SK-N-SH (cell line): Measurements from ENCODE around the gene CACNA1D. TPM values are rescaled to one million over a fixed set of nuclear protein-coding genes. Genes with fewer than 3 reads are reported as not detected.

Experiments
- CTCF ChIA-PET: fragments of 300-600, 350-600 bp; formaldehyde crosslinking; extraction: SDS; loops from one replicate; lab custom pipeline; 2021; lab: Yijun Ruan, JAX
- POLR2A ChIA-PET: fragments of 350-600 bp; sonication (Branson Sonifier 250); formaldehyde crosslinking; extraction: SDS; loops from one replicate; lab custom pipeline; 2020; ENCODE audit warnings: antibody characterized with exemption, inconsistent platforms; lab: Yijun Ruan, JAX
- DNase-seq: peaks from one replicate; pipeline ENCODE4 v3.0.0; 2012
- H2AFZ ChIP-seq: fragments of 200-600 bp; sonication (generic); 2 replicates; pipeline ENCODE4 v1.8.1; 2016; ENCODE audit warnings: antibody characterized with exemption, mild to moderate bottlenecking, low read depth
- H3F3A ChIP-seq: fragments of 200-600 bp; sonication (generic); replicated peaks from 2 replicates; pipeline ENCODE3; 2016; ENCODE audit warnings: antibody characterized with exemption, mild to moderate bottlenecking; ENCODE audit not compliant: insufficient read depth
- H3K27ac ChIP-seq, 2 experiments: fragments of 200-500 bp in 1 of 2; fragments of 200-600 bp in 1 of 2; sonication (Bioruptor generic) in 1 of 2; sonication (generic), shearing (Covaris generic) in 1 of 2; 2 replicates each; pipeline versions ENCODE4 v1.5.1 to v1.6.1; 2014 to 2016; ENCODE audit warnings: low read depth in 2 of 2, inconsistent platforms in 1 of 2, low read length in 1 of 2, mild to moderate bottlenecking in 1 of 2, mixed read lengths in 1 of 2
- H3K27me3 ChIP-seq: fragments of 200-600 bp; sonication (generic), shearing (Covaris generic); 2 replicates; pipeline ENCODE4 v1.6.1; 2016; ENCODE audit warnings: mixed run types; ENCODE audit not compliant: insufficient read depth
- H3K36me3 ChIP-seq, 2 experiments: fragments of 200-500 bp in 1 of 2; fragments of 200-600 bp in 1 of 2; sonication (Bioruptor generic) in 1 of 2; sonication (generic) in 1 of 2; replicated peaks in 1 of 2; 2 replicates each; pipeline versions ENCODE3 to v1.5.1; 2014 to 2016; ENCODE audit warnings: low read length in 1 of 2, mild to moderate bottlenecking in 1 of 2; ENCODE audit not compliant: insufficient read depth in 2 of 2, control insufficient read depth in 1 of 2
- H3K4me1 ChIP-seq, 2 experiments: fragments of 200-500 bp in 1 of 2; fragments of 200-600 bp in 1 of 2; sonication (Bioruptor generic) in 1 of 2; sonication (generic), shearing (Covaris generic) in 1 of 2; 2 replicates each; pipeline versions ENCODE4 v1.5.1 to v1.6.1; 2014 to 2016; ENCODE audit warnings: low read depth in 1 of 2, low read length in 1 of 2, mixed run types in 1 of 2; ENCODE audit not compliant: insufficient read depth in 2 of 2, control insufficient read depth in 1 of 2
- H3K4me2 ChIP-seq: fragments of 200-600 bp; sonication (generic), shearing (Covaris generic); 2 replicates; pipeline ENCODE4 v1.6.1; 2017; ENCODE audit warnings: mixed run types
- H3K4me3 ChIP-seq, 2 experiments: fragments of 200-500 bp in 1 of 2; fragments of 200-600 bp in 1 of 2; sonication (Bioruptor generic) in 1 of 2; sonication (generic), shearing (Covaris generic) in 1 of 2; 2 replicates each; pipeline versions ENCODE4 v1.5.1 to v1.8.1; 2014 to 2016; ENCODE audit warnings: low read depth in 2 of 2, inconsistent platforms in 1 of 2, low read length in 1 of 2, mild to moderate bottlenecking in 1 of 2, mixed read lengths in 1 of 2, moderate library complexity in 1 of 2
- H3K79me2 ChIP-seq: fragments of 200-600 bp; sonication (generic); 2 replicates; pipeline ENCODE4 v1.8.1; 2017; ENCODE audit warnings: mild to moderate bottlenecking; ENCODE audit not compliant: insufficient read depth
- H3K9ac ChIP-seq: fragments of 200-600 bp; sonication (generic); 2 replicates; pipeline ENCODE4 v1.6.1; 2017; ENCODE audit warnings: mixed run types
- H3K9me2 ChIP-seq: fragments of 200-600 bp; sonication (generic); 2 replicates; pipeline ENCODE4 v1.6.1; 2017; ENCODE audit warnings: mixed run types
- H3K9me3 ChIP-seq: fragments of 200-600 bp; sonication (generic); 2 replicates; pipeline ENCODE4 v1.6.1; 2017; ENCODE audit warnings: mixed run types, mild to moderate bottlenecking, moderate library complexity
- H4K20me1 ChIP-seq: fragments of 200-600 bp; sonication (generic); 2 replicates; pipeline ENCODE4 v1.6.1; 2017; ENCODE audit warnings: mild to moderate bottlenecking, mixed run types; ENCODE audit not compliant: insufficient read depth
- CHD2 ChIP-seq: fragments of 150-350 bp; IDR thresholded peaks from 2 replicates; pipeline ENCODE4 v1.6.1; 2018; ENCODE audit warnings: low read length; ENCODE audit not compliant: partially characterized antibody
- CTCF ChIP-seq: fragments of 200-600 bp; sonication (generic); IDR thresholded peaks from 2 replicates; pipeline ENCODE4 v1.6.1; 2017; ENCODE audit warnings: antibody characterized with exemption, mild to moderate bottlenecking, moderate library complexity
- ELF1 ChIP-seq: IDR thresholded peaks from 2 replicates; pipeline ENCODE4 v1.4.0; 2012
- FOSL2 ChIP-seq: IDR thresholded peaks from 2 replicates; pipeline ENCODE4 v1.4.0; 2012; ENCODE audit warnings: low read depth, mild to moderate bottlenecking, moderate library complexity, borderline replicate concordance
- FOXJ3 ChIP-seq: sonication (generic); formaldehyde crosslinking; IDR thresholded peaks from 2 replicates; pipeline ENCODE4 v1.5.1; 2020; ENCODE audit warnings: mild to moderate bottlenecking, missing genetic modification reagents
- IRF3 ChIP-seq: fragments of 150-350 bp; IDR thresholded peaks from 2 replicates; pipeline ENCODE4 v1.6.1; 2016; ENCODE audit warnings: mild to moderate bottlenecking, low read depth, low read length
- JUND ChIP-seq: IDR thresholded peaks from 2 replicates; pipeline ENCODE4 v1.4.0; 2012
- MEF2A ChIP-seq: IDR thresholded peaks from 2 replicates; pipeline ENCODE4 v1.4.0; 2012; ENCODE audit warnings: low read depth, borderline replicate concordance
- MXI1 ChIP-seq: IDR thresholded peaks from 2 replicates; pipeline ENCODE4 v1.6.1; 2012; ENCODE audit warnings: mild to moderate bottlenecking, low read depth, low read length, improper control_type of control experiment
- NRF1 ChIP-seq: IDR thresholded peaks from 2 replicates; pipeline ENCODE4 v1.6.1; 2012; ENCODE audit warnings: low read depth, mild to moderate bottlenecking, low read length
- PBX3 ChIP-seq: IDR thresholded peaks from 2 replicates; pipeline ENCODE4; 2012
- RCOR1 ChIP-seq: fragments of 150-350 bp; IDR thresholded peaks from 2 replicates; pipeline ENCODE4 v1.6.1; 2017; ENCODE audit warnings: antibody characterized with exemption, low read length
- RXRA ChIP-seq: IDR thresholded peaks from 2 replicates; pipeline ENCODE4 v1.4.0; 2012; ENCODE audit warnings: low read depth, mild to moderate bottlenecking, borderline replicate concordance
- SMC3 ChIP-seq: IDR thresholded peaks from 2 replicates; pipeline ENCODE4 v1.6.1; 2012; ENCODE audit warnings: low read depth, low read length, improper control_type of control experiment
- TEAD4 ChIP-seq: IDR thresholded peaks from 2 replicates; pipeline ENCODE4 v1.4.0; 2012; ENCODE audit warnings: mild to moderate bottlenecking, borderline replicate concordance; ENCODE audit not compliant: insufficient read depth
- USF2 ChIP-seq: fragments of 150-350 bp; IDR thresholded peaks from 2 replicates; pipeline ENCODE4 v1.6.1; 2017; ENCODE audit warnings: antibody characterized with exemption, low read length, low read depth, borderline replicate concordance
- YY1 ChIP-seq: IDR thresholded peaks from 2 replicates; pipeline ENCODE4 v1.4.0; 2012; ENCODE audit warnings: low read depth, mild to moderate bottlenecking
- WGBS: methylation state at CpG from one replicate; pipeline ENCODE4 v1.1.6; 2017; ENCODE audit warnings: low lambda C conversion rate; 5-methylcytosine and 5-hydroxymethylcytosine counted together
- polyA plus RNA-seq, 3 experiments: library from polyadenylated mRNA; depleted of rRNA; stranded (reverse); fragments of >200 nt; gene quantifications; 2 replicates each; pipeline ENCODE4 v1.2.3, GENCODE V29; 2012

Gene CACNA1D
- polyA plus RNA-seq, 1 of the 3 experiments (the other 2 are of a cell fraction), result 0.12 TPM

- H3K9me3 ChIP-seq, result no peaks in the 10 kb centered on the region
- no peaks in the 10 kb centered on the region for H3K79me2 ChIP-seq
- ChIA-PET POLR2A (no interaction called here), CTCF (no interaction called here)
- H3K27me3 ChIP-seq, result no peaks in the 10 kb centered on the region
- H3K4me1 ChIP-seq, result peaks cover 0 to 2% of the 10 kb centered on the region in 2 experiments; a peak in 1 of 4 replicates
- no peak overlapping the region for H3K4me2 ChIP-seq
- no peak for TF ChIP-seq YY1
- TF ChIP-seq IRF3, result no peak
- TF ChIP-seq ELF1, result no peak
- no peak for TF ChIP-seq JUND
- no peak for TF ChIP-seq CHD2
- no peak for TF ChIP-seq TEAD4
- no peak for TF ChIP-seq MEF2A
- no peak for TF ChIP-seq USF2
- TF ChIP-seq CTCF, result no peak
- TF ChIP-seq PBX3, result no peak
- TF ChIP-seq FOSL2, result no peak
- TF ChIP-seq SMC3, result no peak
- H2AFZ ChIP-seq, result no peak overlapping the region
- 41% methylated on average over 3 of the region's 3 CpGs for WGBS
- no peaks in the 10 kb centered on the region for H3F3A ChIP-seq
- no peak for DNase-seq
- H3K36me3 ChIP-seq, result no peaks in the 10 kb centered on the region
- H3K9me2 ChIP-seq, result no peaks in the 10 kb centered on the region
- H3K27ac ChIP-seq, result no peak overlapping the region
- H4K20me1 ChIP-seq, result no peaks in the 10 kb centered on the region
- H3K4me3 ChIP-seq, result no peak overlapping the region
- H3K9ac ChIP-seq, result no peak overlapping the region
Observed at GRCh38 chr3:53758846-53759245, 264.4 kb downstream of the CACNA1D start.

- Histone ChIP-seq H3K9me2 (no peaks in the 10 kb centered on the region), H4K20me1 (no peaks in the 10 kb centered on the region), H2AFZ (no peak overlapping the region), H3K9ac (no peak overlapping the region), H3K4me3 (no peak overlapping the region), H3K4me1 (no peaks in the 10 kb centered on the region), H3K9me3 (no peaks in the 10 kb centered on the region), H3K27me3 (peaks cover 8% of the 10 kb centered on the region; the same call in 1 of the 2 replicates), H3K36me3 (no peaks in the 10 kb centered on the region), H3K4me2 (no peak overlapping the region), H3K79me2 (no peaks in the 10 kb centered on the region)
- no peak for DNase-seq
- ChIA-PET POLR2A (no interaction called here), CTCF (no interaction called here)
- WGBS, result 100% methylated on average over 1 of the region's 7 CpGs
- TF ChIP-seq FOXJ3 (CRISPR knock-in tag) (no peak), RCOR1 (no peak), YY1 (no peak), RXRA (no peak), NRF1 (no peak), PBX3 (no peak), MXI1 (no peak)
- TF ChIP-seq, all 33 proteins: peak for 0
- Histone ChIP-seq H3F3A (no peaks in the 10 kb centered on the region), H3K27ac (no peak overlapping the region)
Observed at GRCh38 chr3:53763353-53763752, 268.9 kb downstream of the CACNA1D start.
